HFF-Myc (cell line): ENCODE results near the gene BCL2L14.

Experiments used
- DNase-seq: peaks from one replicate; pipeline ENCODE4 v3.0.0-alpha.2; 2011; ENCODE audit warnings: low read depth; ENCODE audit errors: extremely low read depth
- H3K4me3 ChIP-seq: replicated peaks from 2 replicates; pipeline ENCODE4 v1.5.1; 2011; ENCODE audit warnings: low read depth, mild to moderate bottlenecking, control low read depth, low read length
- TF ChIP-seq, protein P1 (sequence below): IDR thresholded peaks from 2 replicates; pipeline ENCODE4 v1.5.1; 2012; ENCODE audit warnings: mild to moderate bottlenecking, low read depth, low read length, control low read depth; ENCODE audit errors: missing control alignments

The BCL2L14 gene

GRCh38 chr12:12051668-12052067 is 19.1 kb upstream of the BCL2L14 start:
- no peak for DNase-seq
- TF ChIP-seq, protein P1, sequence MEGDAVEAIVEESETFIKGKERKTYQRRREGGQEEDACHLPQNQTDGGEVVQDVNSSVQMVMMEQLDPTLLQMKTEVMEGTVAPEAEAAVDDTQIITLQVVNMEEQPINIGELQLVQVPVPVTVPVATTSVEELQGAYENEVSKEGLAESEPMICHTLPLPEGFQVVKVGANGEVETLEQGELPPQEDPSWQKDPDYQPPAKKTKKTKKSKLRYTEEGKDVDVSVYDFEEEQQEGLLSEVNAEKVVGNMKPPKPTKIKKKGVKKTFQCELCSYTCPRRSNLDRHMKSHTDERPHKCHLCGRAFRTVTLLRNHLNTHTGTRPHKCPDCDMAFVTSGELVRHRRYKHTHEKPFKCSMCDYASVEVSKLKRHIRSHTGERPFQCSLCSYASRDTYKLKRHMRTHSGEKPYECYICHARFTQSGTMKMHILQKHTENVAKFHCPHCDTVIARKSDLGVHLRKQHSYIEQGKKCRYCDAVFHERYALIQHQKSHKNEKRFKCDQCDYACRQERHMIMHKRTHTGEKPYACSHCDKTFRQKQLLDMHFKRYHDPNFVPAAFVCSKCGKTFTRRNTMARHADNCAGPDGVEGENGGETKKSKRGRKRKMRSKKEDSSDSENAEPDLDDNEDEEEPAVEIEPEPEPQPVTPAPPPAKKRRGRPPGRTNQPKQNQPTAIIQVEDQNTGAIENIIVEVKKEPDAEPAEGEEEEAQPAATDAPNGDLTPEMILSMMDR = no peak
- no peak overlapping the region for H3K4me3 ChIP-seq

- no peak overlapping the region for H3K4me3 ChIP-seq
- DNase-seq = no peak
- TF ChIP-seq, protein P1 = no peak
These were observed 15.7 kb upstream of the BCL2L14 start for GRCh38 chr12:12054993-12055392.

DNA sequence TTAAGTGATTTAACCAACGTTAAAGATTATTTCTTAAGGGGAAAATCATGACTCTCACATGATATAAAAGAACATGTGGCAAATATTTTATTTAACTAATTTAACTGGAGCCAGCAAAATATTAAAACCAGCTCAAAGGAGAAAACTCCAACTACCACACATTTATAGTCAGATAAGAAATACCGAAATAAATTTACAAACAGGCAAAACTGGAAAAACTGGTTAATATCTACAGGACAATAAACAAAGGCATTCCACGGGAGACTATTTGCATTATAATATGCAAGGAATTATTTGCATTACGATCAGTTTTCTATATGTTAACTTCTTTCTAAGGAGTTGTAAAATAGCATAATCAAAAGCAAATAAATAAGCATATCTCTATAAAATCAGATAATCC is 13.8 kb upstream of the BCL2L14 start:
- DNase-seq = no peak
- no peak overlapping the region for H3K4me3 ChIP-seq
- TF ChIP-seq, protein P1 = no peak

DNA sequence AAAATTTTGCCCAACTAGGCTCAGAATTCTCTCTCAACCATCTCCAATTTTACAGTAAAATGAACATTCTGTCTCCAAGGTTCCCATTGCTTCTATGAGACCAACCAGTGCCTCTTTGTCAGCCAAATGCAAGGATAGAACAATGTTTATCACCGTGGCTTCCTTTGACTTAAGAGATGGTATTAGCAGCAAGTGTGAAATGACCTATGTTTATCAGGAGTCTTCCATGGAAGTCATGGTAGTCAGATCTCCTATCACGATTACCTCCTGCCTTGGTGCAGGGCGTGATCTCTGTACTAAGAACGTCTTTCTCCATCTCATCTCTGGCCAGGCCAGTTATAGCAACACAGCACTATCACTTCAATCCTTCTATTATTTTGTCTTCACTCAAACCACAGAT is 6.1 kb upstream of the BCL2L14 start:
- H3K4me3 ChIP-seq = no peak overlapping the region
- TF ChIP-seq, protein P1 = no peak
- DNase-seq = no peak

DNA sequence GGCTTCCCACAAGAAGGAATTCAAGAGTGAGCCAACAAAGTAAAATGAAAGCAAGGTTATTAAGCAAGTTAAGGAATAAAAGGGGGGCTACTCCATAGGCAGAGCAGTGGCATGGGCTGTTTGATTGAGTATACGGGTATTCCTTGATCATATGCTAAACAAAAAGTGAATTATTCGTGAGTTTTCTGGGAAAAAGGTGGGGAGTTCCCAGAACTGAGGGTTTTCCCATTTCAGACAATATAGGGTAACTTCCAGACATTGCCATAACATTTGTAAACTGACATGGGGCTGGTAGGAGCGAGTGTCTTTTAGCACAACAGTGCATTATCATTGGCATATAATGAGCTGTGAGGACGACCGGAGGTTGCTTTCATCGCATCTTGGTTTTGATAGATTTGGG is 2.0 kb upstream of the BCL2L14 start:
- no peak for DNase-seq
- TF ChIP-seq, protein P1 = no peak
- H3K4me3 ChIP-seq = no peak overlapping the region

GRCh38 chr12:12069821-12070548 is 754 bp upstream of the BCL2L14 start:
- TF ChIP-seq, protein P1 = no peak
- no peak for DNase-seq

More at GRCh38 chr12:12069821-12070548, 754 bp upstream of the BCL2L14 start:
- no peak overlapping the region for H3K4me3 ChIP-seq
